GM18520 (cell line): ENCODE measurements around the gene DOCK1.

Experiments used
- ATAC-seq: cut with Tn5 transposase; IDR thresholded peaks from one replicate; pipeline ENCODE4 v1.9.1; 2021; ENCODE audit not compliant: unreplicated experiment

Gene DOCK1

GRCh38 chr10:127033216-127034033, 128.2 kb downstream of the DOCK1 start:
- no peak for ATAC-seq

GRCh38 chr10:127034034-127034633, 128.9 kb downstream of the DOCK1 start:
- ATAC-seq: no peak

- ATAC-seq: no peak
These were observed 129.6 kb downstream of the DOCK1 start for GRCh38 chr10:127034790-127035189.

- ATAC-seq: no peak
These were observed 130.6 kb downstream of the DOCK1 start for GRCh38 chr10:127035827-127036226.

- ATAC-seq: no peak
These were observed 131.8 kb downstream of the DOCK1 start for GRCh38 chr10:127036987-127037386.

- no peak for ATAC-seq
These were observed 134.2 kb downstream of the DOCK1 start for GRCh38 chr10:127039435-127039834.

GRCh38 chr10:127040756-127041155, 135.5 kb downstream of the DOCK1 start:
- ATAC-seq: no peak

GRCh38 chr10:127041552-127041951, 136.3 kb downstream of the DOCK1 start:
- no peak for ATAC-seq

- no peak for ATAC-seq
These were observed 138.1 kb downstream of the DOCK1 start for GRCh38 chr10:127043301-127043700.

GRCh38 chr10:127044186-127044585, 139.0 kb downstream of the DOCK1 start:
- no peak for ATAC-seq

GRCh38 chr10:127046975-127047877, 142.0 kb downstream of the DOCK1 start:
- no peak for ATAC-seq

GRCh38 chr10:127047878-127048238, 142.6 kb downstream of the DOCK1 start:
- no peak for ATAC-seq

GRCh38 chr10:127048630-127049029, 143.4 kb downstream of the DOCK1 start:
- no peak for ATAC-seq

GRCh38 chr10:127052001-127052400, 146.8 kb downstream of the DOCK1 start:
- no peak for ATAC-seq

GRCh38 chr10:127055263-127055662, 150.0 kb downstream of the DOCK1 start:
- ATAC-seq: no peak

GRCh38 chr10:127059314-127059713, 154.1 kb downstream of the DOCK1 start:
- no peak for ATAC-seq

GRCh38 chr10:127063762-127064161, 158.5 kb downstream of the DOCK1 start:
- ATAC-seq: no peak

- ATAC-seq: no peak
These were observed 159.2 kb downstream of the DOCK1 start for GRCh38 chr10:127064474-127064873.

- no peak for ATAC-seq
These were observed 162.4 kb downstream of the DOCK1 start for GRCh38 chr10:127067542-127068194.

GRCh38 chr10:127068485-127068884, 163.3 kb downstream of the DOCK1 start:
- no peak for ATAC-seq

- ATAC-seq: no peak
These were observed 164.2 kb downstream of the DOCK1 start for GRCh38 chr10:127069436-127069835.
